Common myeloid progenitor, CD34-positive (primary cell): ENCODE data around the gene SCRN2.

ENCODE experiments used
- CTCF ChIA-PET: fragments of 350-600 bp; sonication (Branson Sonifier 250); formaldehyde crosslinking; loops from one replicate; lab custom pipeline; 2021; ENCODE audit warnings: antibody characterized with exemption; lab: Charles Lee
- POLR2A ChIA-PET: fragments of 350-600 bp; sonication (Branson Sonifier 250); formaldehyde crosslinking; loops from one replicate; lab custom pipeline; 2021; ENCODE audit warnings: antibody characterized with exemption; lab: Charles Lee
- DNase-seq, 3 donors: peaks; one replicate each; pipeline versions ENCODE4 v3.0.0 to v3.0.0-alpha.2; 2013
- H3K27ac ChIP-seq, 2 experiments: 1 replicate in 1 of 2; 2 replicates in 1 of 2; pipeline ENCODE4 v1.7.0; 2013; ENCODE audit warnings: inconsistent platforms in 2 of 2, low read length in 2 of 2, mild to moderate bottlenecking in 2 of 2, low read depth in 1 of 2, moderate library complexity in 1 of 2; ENCODE audit not compliant: severe bottlenecking in 2 of 2, insufficient read depth in 1 of 2, poor library complexity in 1 of 2
- H3K27me3 ChIP-seq, 5 experiments: replicated peaks in 2 of 5; 1 replicate in 3 of 5; 2 replicates in 2 of 5; pipeline versions ENCODE4 v1.6.1 to v1.7.0; 2013; ENCODE audit warnings: low read length in 4 of 5, mild to moderate bottlenecking in 2 of 5, moderate library complexity in 2 of 5, inconsistent platforms in 1 of 5; ENCODE audit not compliant: insufficient read depth in 5 of 5, control insufficient read depth in 4 of 5
- H3K36me3 ChIP-seq, 4 experiments: 1 replicate in 2 of 4; 2 replicates in 2 of 4; pipeline versions ENCODE4 v1.6.1 to v1.7.0; 2013; ENCODE audit warnings: low read length in 3 of 4, control low read depth in 1 of 4, mild to moderate bottlenecking in 1 of 4; ENCODE audit not compliant: control insufficient read depth in 4 of 4, insufficient read depth in 4 of 4
- H3K4me1 ChIP-seq, 4 experiments: 1 replicate in 3 of 4; 2 replicates in 1 of 4; pipeline versions ENCODE4 v1.6.1 to v1.7.1; 2013; ENCODE audit warnings: low read length in 3 of 4, mild to moderate bottlenecking in 3 of 4, control low read depth in 1 of 4, inconsistent platforms in 1 of 4, moderate library complexity in 1 of 4; ENCODE audit not compliant: control insufficient read depth in 4 of 4, insufficient read depth in 4 of 4; ENCODE audit errors: control extremely low read depth in 1 of 4
- H3K4me3 ChIP-seq, 7 experiments: 1 replicate in 4 of 7; 2 replicates in 3 of 7; pipeline versions ENCODE4 v1.5.1 to v1.7.0; 2013; ENCODE audit warnings: mild to moderate bottlenecking in 7 of 7, low read length in 6 of 7, moderate library complexity in 6 of 7, inconsistent platforms in 2 of 7, low read depth in 2 of 7, control low read depth in 1 of 7; ENCODE audit not compliant: insufficient read depth in 4 of 7, control insufficient read depth in 1 of 7; ENCODE audit errors: extremely low read depth in 1 of 7
- H3K9me3 ChIP-seq, 5 experiments: 1 replicate in 4 of 5; 2 replicates in 1 of 5; pipeline versions ENCODE4 v1.6.1 to v1.7.1; 2013; ENCODE audit warnings: low read length in 4 of 5, mild to moderate bottlenecking in 2 of 5, inconsistent platforms in 1 of 5, low read depth in 1 of 5, moderate library complexity in 1 of 5; ENCODE audit not compliant: control insufficient read depth in 4 of 5, insufficient read depth in 2 of 5; ENCODE audit errors: control extremely low read depth in 1 of 5
- WGBS: methylation state at CpG from one replicate; pipeline ENCODE4 v1.1.5; 2013; ENCODE audit not compliant: insufficient coverage; 5-methylcytosine and 5-hydroxymethylcytosine counted together

Gene SCRN2

GRCh38 chr17:47872019-47872650 lies 31.1 kb upstream of the SCRN2 start:
- WGBS: 20% methylated on average over 19 of the region's 29 CpGs

GRCh38 chr17:47871048-47871447 lies 30.0 kb upstream of the SCRN2 start:
- no peak for DNase-seq
- H3K36me3 ChIP-seq: no peaks in the 10 kb centered on the region
- H3K4me1 ChIP-seq: peaks cover 0 to 29% (median 18%) of the 10 kb centered on the region in 4 experiments
- peaks cover 0 to 42% (median 19%) of the 10 kb centered on the region in 5 experiments for H3K27me3 ChIP-seq
- no peaks in the 10 kb centered on the region for H3K9me3 ChIP-seq
- no peak overlapping the region for H3K4me3 ChIP-seq
- ChIA-PET POLR2A (no interaction called here), CTCF (interaction anchor here (0.9 to 4.7 kb wide), 9 partner anchors 11 to 29 kb away, joined by 3 to 20 read pairs (median 4); no protein-coding TSS in a partner anchor)
- no peak overlapping the region for H3K27ac ChIP-seq

More at GRCh38 chr17:47872019-47872650, 31.1 kb upstream of the SCRN2 start:
- Histone ChIP-seq H3K9me3 (no peaks in the 10 kb centered on the region), H3K4me1 (peaks cover 0 to 29% (median 18%) of the 10 kb centered on the region in 4 experiments), H3K27me3 (peaks cover 0 to 42% (median 19%) of the 10 kb centered on the region in 5 experiments), H3K4me3 (peak overlapping the region in 2 of 7 experiments; percentile 32 to 37), H3K27ac (no peak overlapping the region), H3K36me3 (no peaks in the 10 kb centered on the region)
- no peak for DNase-seq
- POLR2A ChIA-PET: no interaction called here
- CTCF ChIA-PET: interaction anchor here (1.0 to 4.7 kb wide), 9 partner anchors 10 to 99 kb away, joined by 3 to 20 read pairs (median 4); partner anchors contain the start of gene CDK5RAP3

GRCh38 chr17:47870056-47870455 lies 29.0 kb upstream of the SCRN2 start:
- H3K27me3 ChIP-seq: peaks cover 0 to 45% (median 20%) of the 10 kb centered on the region in 5 experiments
- no peak overlapping the region for H3K27ac ChIP-seq
- H3K36me3 ChIP-seq: no peaks in the 10 kb centered on the region
- DNase-seq: no peak
- ChIA-PET CTCF (interaction anchor here (0.9 to 4.7 kb wide), 5 partner anchors 10 to 25 kb away, joined by 3 to 20 read pairs (median 10); no protein-coding TSS in a partner anchor), POLR2A (no interaction called here)
- no peaks in the 10 kb centered on the region for H3K9me3 ChIP-seq
- H3K4me3 ChIP-seq: no peak overlapping the region
- WGBS: no CpG with 5 or more reads among the region's 1 CpG
- H3K4me1 ChIP-seq: peaks cover 0 to 23% (median 17%) of the 10 kb centered on the region in 4 experiments

- Histone ChIP-seq H3K27me3 (peaks cover 0 to 45% (median 22%) of the 10 kb centered on the region in 5 experiments), H3K27ac (no peak overlapping the region), H3K36me3 (no peaks in the 10 kb centered on the region), H3K9me3 (no peaks in the 10 kb centered on the region), H3K4me1 (peaks cover 0 to 16% (median 8%) of the 10 kb centered on the region in 4 experiments), H3K4me3 (no peak overlapping the region)
- POLR2A ChIA-PET: no interaction called here
- DNase-seq: no peak
- CTCF ChIA-PET: interaction anchor here (0.7 to 4.7 kb wide), 5 partner anchors 9 to 24 kb away, joined by 3 to 20 read pairs (median 5); no protein-coding TSS in a partner anchor
- 93% methylated on average over 2 of the region's 2 CpGs for WGBS
These were observed 28.0 kb upstream of the SCRN2 start for GRCh38 chr17:47869114-47869513.

GRCh38 chr17:47867813-47868533 lies 26.9 kb upstream of the SCRN2 start:
- WGBS: 91% methylated on average over 7 of the region's 11 CpGs
- Histone ChIP-seq H3K4me1 (peaks cover 0 to 14% (median 7%) of the 10 kb centered on the region in 4 experiments), H3K27ac (no peak overlapping the region), H3K4me3 (no peak overlapping the region), H3K27me3 (peaks cover 0 to 39% (median 22%) of the 10 kb centered on the region in 5 experiments), H3K9me3 (no peaks in the 10 kb centered on the region), H3K36me3 (no peaks in the 10 kb centered on the region)
- DNase-seq: no peak
- ChIA-PET CTCF (interaction anchor here (1.4 kb wide), 1 partner anchor 12 kb away, joined by 5 read pairs; no protein-coding TSS in a partner anchor), POLR2A (no interaction called here)

- H3K4me3 ChIP-seq: no peak overlapping the region
- no peaks in the 10 kb centered on the region for H3K36me3 ChIP-seq
- no peak overlapping the region for H3K27ac ChIP-seq
- peaks cover 0 to 4% (median 2%) of the 10 kb centered on the region in 4 experiments for H3K4me1 ChIP-seq
- H3K9me3 ChIP-seq: no peaks in the 10 kb centered on the region
- CTCF ChIA-PET: no interaction called here
- 94% methylated on average over 20 of the region's 20 CpGs for WGBS
- POLR2A ChIA-PET: no interaction called here
- peaks cover 0 to 30% (median 22%) of the 10 kb centered on the region in 5 experiments for H3K27me3 ChIP-seq
- no peak for DNase-seq
These were observed 25.9 kb upstream of the SCRN2 start for GRCh38 chr17:47866941-47867340.
